Measurements from ENCODE around the gene NEDD4L.
"Not testable (repeated sequence)": the region's sequence is repeated elsewhere in the genome, so short reads cannot be mapped to it uniquely, and the experiment has no call there.

Gene NEDD4L

GRCh38 chr18:58158459-58158858, 114.4 kb downstream of the NEDD4L start:
- no peak for DNase-seq

- no peak for DNase-seq
Measured at GRCh38 chr18:58161659-58162058, 117.6 kb downstream of the NEDD4L start.

GRCh38 chr18:58162127-58162526, 118.1 kb downstream of the NEDD4L start:
- DNase-seq: no peak

GRCh38 chr18:58163004-58163590, 119.1 kb downstream of the NEDD4L start:
- no peak for DNase-seq

- no peak for DNase-seq
Measured at GRCh38 chr18:58166278-58166844, 122.3 kb downstream of the NEDD4L start.

- DNase-seq: no peak
Measured at GRCh38 chr18:58167073-58167472, 123.0 kb downstream of the NEDD4L start.

- DNase-seq: no peak
Measured at GRCh38 chr18:58168221-58168620, 124.2 kb downstream of the NEDD4L start.

- DNase-seq: no peak
Measured at GRCh38 chr18:58168993-58169392, 125.0 kb downstream of the NEDD4L start.

GRCh38 chr18:58169472-58169871, 125.4 kb downstream of the NEDD4L start:
- DNase-seq: no peak

GRCh38 chr18:58170036-58170435, 126.0 kb downstream of the NEDD4L start:
- DNase-seq: not testable (repeated sequence)

GRCh38 chr18:58172031-58172430, 128.0 kb downstream of the NEDD4L start:
- no peak for DNase-seq

- no peak for DNase-seq
Measured at GRCh38 chr18:58174285-58174684, 130.3 kb downstream of the NEDD4L start.

- DNase-seq: no peak
Measured at GRCh38 chr18:58175122-58175785, 131.2 kb downstream of the NEDD4L start.

- no peak for DNase-seq
Measured at GRCh38 chr18:58175786-58176176, 131.8 kb downstream of the NEDD4L start.

- DNase-seq: no peak
Measured at GRCh38 chr18:58177004-58177717, 133.1 kb downstream of the NEDD4L start.

- DNase-seq: no peak
Measured at GRCh38 chr18:58177896-58178470, 134.0 kb downstream of the NEDD4L start.

- no peak for DNase-seq
Measured at GRCh38 chr18:58178511-58178910, 134.5 kb downstream of the NEDD4L start.

GRCh38 chr18:58180172-58180571, 136.1 kb downstream of the NEDD4L start:
- DNase-seq: no peak

- peak; percentile 55 for DNase-seq
Measured at GRCh38 chr18:58180738-58181353, 136.8 kb downstream of the NEDD4L start.

- no peak for DNase-seq
Measured at GRCh38 chr18:58181988-58182387, 138.0 kb downstream of the NEDD4L start.

- no peak for DNase-seq
Measured at GRCh38 chr18:58183226-58183625, 139.2 kb downstream of the NEDD4L start.

GRCh38 chr18:58186258-58186948, 142.4 kb downstream of the NEDD4L start:
- no peak for DNase-seq

All from activated CD4-positive, alpha-beta T cell treated with anti-CD3 and anti-CD28 coated beads, Interleukin-10, Interleukin-2, amounts not matched to agents 100 ng/mL and 50 ng/mL, durations not matched to agents 16 hours and 8 hours (primary cell).